IPS-NIHi7 (cell line): ENCODE results near the gene DLX4.

Source experiments
- DNase-seq: peaks from one replicate; pipeline ENCODE4 v3.0.0; 2012; ENCODE audit warnings: mixed read lengths; ENCODE audit errors: extremely low spot score

The DLX4 gene

DNA sequence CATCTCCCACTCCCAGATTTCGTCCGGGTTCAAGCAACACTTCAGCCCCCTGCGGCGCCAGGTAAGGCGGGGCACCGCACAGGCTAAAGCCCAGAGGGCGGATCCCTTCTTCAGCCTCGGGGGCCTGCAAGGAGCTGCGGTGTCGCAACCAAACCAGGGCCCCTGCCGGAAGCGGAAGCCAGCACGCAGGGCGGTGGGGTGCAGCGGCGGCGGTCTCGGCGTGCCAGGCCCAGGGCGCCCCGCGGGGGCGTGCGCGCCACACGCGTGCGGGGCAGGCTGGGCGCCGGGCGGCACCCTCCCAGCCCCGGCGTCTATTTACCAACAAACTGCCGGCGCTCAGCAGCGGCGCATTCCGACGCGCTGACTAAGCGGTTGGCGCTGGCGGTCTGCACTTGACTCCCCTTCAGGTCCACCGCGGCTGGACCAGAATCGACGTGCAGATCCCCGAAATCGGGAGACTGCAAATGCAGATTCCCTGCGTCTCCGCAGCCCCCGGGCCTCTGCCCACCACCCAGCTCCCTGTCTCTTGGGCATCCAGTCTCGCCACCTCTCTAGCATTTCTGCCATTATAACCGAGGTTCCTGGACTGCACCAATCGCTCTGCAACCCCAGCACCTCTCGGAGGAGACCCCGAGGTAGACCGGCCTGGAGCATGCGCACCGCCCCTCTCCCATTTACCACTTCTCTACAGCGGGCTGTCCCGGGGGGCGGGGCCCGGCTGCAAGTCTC, 421 bp upstream of the DLX4 start:
- DNase-seq = peak; percentile 93

DNA sequence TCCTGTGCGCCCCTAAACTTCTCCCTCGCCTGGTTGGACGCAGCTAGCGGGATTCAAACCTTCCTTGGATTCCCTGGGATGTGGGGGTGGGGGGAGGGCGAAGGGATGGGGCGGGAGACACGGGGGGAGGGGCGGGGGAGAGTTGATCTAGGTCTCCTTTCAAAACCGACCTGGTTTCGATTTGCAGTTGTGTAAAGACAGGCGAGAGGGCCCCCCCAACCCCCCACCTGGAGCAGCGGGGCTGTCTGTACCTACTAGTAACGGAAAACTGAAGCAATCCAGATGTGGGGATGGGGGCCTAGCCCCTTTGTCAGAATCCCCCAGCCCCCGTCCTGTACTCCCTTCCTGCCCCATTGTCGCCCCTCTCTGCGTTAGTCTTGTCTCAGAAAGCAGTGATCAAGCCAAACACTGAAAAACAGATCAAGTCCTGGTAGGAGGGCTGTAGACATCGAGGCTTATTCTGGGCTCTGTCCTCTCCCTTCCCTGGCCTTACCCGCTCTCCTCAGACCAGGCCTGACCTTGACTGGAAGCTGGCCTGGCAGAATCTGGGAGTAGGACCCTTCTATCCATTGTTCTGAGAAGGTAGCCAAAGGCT, 902 bp downstream of the DLX4 start:
- no peak for DNase-seq

DNA sequence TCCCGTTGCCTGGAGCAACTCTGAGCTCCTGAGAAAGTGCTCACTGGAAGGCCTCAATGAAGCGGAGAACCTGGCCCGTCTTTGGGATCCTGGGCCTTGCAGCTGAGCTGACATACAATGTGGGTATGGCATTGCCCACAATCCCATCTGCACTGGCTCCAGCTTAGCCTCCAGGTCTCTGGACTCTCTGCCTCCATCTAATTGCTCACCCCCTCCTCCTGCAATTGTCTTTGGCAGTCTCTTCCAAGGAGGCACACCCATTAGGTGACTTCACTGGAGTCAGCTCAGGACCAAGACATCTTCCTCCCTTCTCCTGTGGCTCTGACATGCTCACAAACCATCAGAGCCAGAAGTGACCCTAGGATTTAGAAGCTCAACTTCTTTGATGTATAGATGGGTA, 1.5 kb downstream of the DLX4 start:
- no peak for DNase-seq

DNA sequence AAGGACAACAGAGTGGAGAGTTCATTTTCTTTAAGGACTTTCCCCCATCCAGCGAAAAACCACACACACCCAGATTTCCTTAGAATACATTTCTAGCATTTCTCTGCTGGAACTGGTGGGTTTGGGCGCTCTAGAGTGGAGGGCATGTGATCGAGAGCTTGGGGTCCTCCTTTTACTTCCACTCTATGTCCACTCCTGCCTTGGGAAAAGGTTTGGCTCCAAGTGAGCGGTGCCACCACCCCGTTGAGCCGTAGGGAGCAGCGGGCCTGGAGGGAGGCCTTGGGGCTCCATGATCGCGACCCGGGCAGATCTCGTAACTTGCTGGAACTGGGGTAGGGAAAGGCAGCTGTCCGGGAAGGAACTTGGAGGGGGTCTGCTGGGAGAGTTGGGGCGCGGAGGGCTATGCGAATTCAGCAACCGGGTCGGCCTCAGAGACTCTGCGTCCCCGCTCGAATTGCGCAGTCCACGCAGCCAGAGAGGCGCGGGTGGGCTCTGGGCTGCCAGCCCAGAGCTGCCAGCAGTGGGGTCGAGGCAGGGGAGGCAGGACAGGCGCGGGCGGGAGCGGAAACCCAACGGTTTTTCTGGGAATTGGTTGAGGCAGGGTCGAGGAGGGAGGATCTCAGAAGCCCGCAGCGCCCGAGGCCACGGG, 2.3 kb downstream of the DLX4 start:
- no peak for DNase-seq

- DNase-seq = no peak
These were observed 3.0 kb downstream of the DLX4 start for GRCh38 chr17:49971848-49972485.

DNA sequence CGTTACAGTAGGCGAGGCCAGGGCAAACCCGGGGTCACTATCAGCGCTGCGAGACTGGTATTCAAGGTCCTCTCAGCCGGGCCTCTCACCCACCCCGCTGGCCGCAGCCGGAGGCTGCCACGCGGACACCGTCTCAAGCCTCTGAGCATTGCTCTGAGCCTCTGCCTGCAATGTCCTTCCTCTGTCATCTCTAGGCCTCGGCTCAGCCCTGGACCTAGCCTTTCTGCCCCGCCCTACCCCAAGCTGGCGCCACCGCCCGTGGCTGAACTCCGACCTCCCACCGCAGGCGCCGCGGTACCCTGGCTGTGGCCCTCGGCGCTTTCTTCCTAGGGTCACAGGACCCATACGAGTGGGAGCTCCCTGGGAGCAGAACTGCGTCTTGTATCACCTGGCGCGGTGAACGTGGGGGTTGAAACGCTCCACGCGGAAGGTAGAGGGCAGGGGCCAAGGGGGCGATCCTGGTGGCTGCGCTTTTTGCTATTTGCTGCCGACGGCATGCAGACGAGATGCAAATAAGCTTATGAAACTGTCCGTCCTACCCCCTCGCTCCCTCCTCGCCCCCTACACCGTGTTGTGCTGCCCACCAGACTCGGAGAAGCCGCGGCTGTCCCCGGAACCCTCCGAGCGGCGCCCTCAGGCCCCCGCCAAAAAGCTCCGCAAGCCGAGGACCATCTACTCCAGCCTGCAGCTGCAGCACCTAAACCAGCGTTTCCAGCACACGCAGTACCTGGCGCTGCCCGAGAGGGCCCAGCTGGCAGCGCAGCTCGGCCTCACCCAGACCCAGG, 3.7 kb downstream of the DLX4 start:
- DNase-seq = no peak

- DNase-seq = no peak
These were observed 4.3 kb downstream of the DLX4 start for GRCh38 chr17:49973271-49973615.

GRCh38 chr17:49975531-49975930, 6.5 kb downstream of the DLX4 start:
- DNase-seq = no peak

- DNase-seq = no peak
These were observed 7.3 kb downstream of the DLX4 start for GRCh38 chr17:49976163-49976827.

DNA sequence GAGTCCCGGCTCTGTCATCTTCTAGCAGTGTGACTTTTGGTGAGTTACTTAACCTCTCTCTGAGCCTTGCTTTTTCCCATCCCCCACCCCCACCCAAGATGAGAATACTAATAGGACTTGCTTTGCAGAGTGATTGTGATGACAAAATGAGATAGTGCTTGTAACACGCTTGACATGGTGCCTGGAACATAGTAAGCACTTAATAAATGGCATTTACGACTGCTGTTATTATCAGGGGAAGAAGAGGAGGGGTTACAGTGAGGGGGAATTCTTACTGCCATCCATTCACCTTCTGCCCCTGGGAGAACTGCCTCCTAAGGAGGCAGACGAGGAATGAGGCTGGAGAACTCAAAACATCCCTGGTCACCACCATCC, 7.8 kb downstream of the DLX4 start:
- no peak for DNase-seq

- DNase-seq = peak; percentile 47
These were observed 8.7 kb downstream of the DLX4 start for GRCh38 chr17:49977463-49978389.

DNA sequence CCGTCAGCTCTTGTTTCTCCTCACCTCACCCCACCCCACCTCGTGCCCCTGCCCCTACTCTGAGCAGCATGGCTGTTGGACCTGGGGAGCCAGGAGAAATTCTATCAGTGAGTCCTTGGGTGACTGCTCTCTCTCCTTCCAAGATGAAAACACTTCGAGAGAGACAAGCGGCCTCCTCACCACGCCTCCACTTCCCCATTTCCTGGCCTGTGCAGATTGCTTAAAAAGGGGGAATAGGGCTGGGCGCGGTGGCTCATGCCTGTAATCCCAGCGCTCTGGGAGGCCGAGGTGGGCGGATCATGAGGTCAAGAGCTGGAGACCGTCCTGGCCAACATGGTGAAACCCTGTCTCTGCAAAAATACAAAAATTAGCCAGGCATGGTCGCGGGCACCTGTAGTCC, 9.5 kb downstream of the DLX4 start:
- DNase-seq = no peak

- no peak for DNase-seq
These were observed 10.9 kb downstream of the DLX4 start for GRCh38 chr17:49979748-49980479.

- DNase-seq = peak; percentile 90
These were observed 11.8 kb downstream of the DLX4 start for GRCh38 chr17:49980703-49981197.

GRCh38 chr17:49984283-49984682, 15.3 kb downstream of the DLX4 start:
- DNase-seq = no peak

GRCh38 chr17:49984776-49985175, 15.8 kb downstream of the DLX4 start:
- DNase-seq = no peak

DNA sequence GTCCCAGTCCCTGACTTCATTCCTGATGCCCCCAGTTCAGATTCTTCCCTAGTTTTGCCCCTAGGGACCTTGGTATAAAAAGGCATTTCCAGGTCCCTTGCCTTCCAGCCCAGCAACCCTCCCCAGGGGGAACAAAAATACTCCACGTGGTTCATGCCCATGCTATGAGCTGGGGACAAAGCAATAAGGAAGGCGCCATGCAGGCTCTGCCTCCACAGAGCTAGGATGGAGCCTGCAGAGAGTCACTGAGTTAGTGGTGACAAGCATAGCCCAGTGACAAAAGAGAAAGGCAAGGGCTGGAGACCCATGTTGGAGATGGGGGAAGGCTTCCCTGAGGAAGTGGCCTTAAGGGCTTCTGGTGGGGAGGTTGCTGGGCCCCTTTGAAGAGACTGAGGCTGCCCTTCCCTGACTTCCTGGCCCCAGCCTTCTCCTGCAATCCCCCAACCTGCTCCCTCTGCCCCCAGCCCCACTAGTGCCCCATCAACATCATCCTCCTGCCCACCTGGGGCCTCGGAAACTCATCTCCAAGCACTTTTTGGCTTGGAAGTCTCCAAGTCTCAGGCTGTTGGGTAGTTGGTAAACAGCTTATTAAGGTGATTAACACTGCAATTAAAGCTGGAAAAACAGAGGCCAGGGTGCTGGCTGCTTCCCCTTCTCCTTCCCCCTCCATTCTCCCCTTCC, 16.5 kb downstream of the DLX4 start:
- no peak for DNase-seq

GRCh38 chr17:49986396-49987289, 17.7 kb downstream of the DLX4 start:
- DNase-seq = no peak
